22Rv1 (cell line): ENCODE results near the gene TCEA3.

Experiments used
- ZFX ChIP-seq: fragments of 450-650 bp; IDR thresholded peaks from 2 replicates; pipeline ENCODE4 v1.6.1; 2017; ENCODE audit warnings: antibody characterized with exemption, borderline replicate concordance
- TF ChIP-seq, protein P1 (sequence below): fragments of 450-650 bp; IDR thresholded peaks from 2 replicates; pipeline ENCODE4 v1.5.1; 2017; ENCODE audit warnings: mild to moderate bottlenecking

DNA sequence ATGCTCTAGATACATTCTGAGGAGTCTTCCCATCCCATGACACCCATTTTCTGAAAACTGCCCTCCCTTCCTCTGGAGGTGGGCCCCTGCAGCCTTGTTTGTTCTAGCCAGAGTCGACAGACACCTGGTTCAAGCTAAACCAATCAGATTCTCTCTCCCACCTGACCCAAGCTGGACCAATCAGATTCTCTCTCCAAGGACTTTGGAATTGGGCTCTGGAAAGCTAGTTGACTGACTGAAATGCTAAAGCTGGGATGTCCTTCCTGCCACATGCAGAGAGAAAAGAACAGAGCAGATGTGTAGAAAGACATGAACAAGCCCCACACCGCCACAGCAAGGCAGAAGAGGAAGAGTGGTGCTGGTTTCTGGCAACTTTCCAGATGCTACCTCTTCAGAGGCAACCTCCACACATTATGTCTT lies 34.8 kb upstream of the TCEA3 start:
- TF ChIP-seq, protein P1, sequence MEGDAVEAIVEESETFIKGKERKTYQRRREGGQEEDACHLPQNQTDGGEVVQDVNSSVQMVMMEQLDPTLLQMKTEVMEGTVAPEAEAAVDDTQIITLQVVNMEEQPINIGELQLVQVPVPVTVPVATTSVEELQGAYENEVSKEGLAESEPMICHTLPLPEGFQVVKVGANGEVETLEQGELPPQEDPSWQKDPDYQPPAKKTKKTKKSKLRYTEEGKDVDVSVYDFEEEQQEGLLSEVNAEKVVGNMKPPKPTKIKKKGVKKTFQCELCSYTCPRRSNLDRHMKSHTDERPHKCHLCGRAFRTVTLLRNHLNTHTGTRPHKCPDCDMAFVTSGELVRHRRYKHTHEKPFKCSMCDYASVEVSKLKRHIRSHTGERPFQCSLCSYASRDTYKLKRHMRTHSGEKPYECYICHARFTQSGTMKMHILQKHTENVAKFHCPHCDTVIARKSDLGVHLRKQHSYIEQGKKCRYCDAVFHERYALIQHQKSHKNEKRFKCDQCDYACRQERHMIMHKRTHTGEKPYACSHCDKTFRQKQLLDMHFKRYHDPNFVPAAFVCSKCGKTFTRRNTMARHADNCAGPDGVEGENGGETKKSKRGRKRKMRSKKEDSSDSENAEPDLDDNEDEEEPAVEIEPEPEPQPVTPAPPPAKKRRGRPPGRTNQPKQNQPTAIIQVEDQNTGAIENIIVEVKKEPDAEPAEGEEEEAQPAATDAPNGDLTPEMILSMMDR: no peak
- no peak for TF ChIP-seq ZFX
